Vagina (tissue), 2 donors: ENCODE results near the gene ZBTB47. TPM values are rescaled to one million over a fixed set of nuclear protein-coding genes. Genes with fewer than 3 reads are reported as not detected.

ENCODE experiments used
- DNase-seq, 2 donors: peaks; one replicate each; pipeline ENCODE4 v3.0.0-alpha.2; 2017; ENCODE audit errors: extremely low spot score in 2 of 2
- H3K27ac ChIP-seq: fragments of 200-600 bp; sonication (generic); one replicate; pipeline ENCODE4 v1.5.1; 2019
- H3K27me3 ChIP-seq: fragments of 200-600 bp; sonication (generic); one replicate; pipeline ENCODE4 v1.5.1; 2019
- H3K36me3 ChIP-seq, 2 donors: fragments of 200-600 bp; sonication (generic); one replicate each; pipeline ENCODE4 v1.5.1; 2017 to 2019
- H3K4me1 ChIP-seq: fragments of 200-600 bp; sonication (generic); one replicate; pipeline ENCODE4 v1.5.1; 2019
- H3K4me3 ChIP-seq, 2 donors: fragments of 200-600 bp; sonication (generic); 1 replicate in 1 of 2; 2 replicates in 1 of 2; pipeline ENCODE4 v1.5.1; 2016 to 2019
- H3K9me3 ChIP-seq: fragments of 200-600 bp; sonication (generic); one replicate; pipeline ENCODE4 v1.5.1; 2019
- POLR2A ChIP-seq, 2 donors: fragments of 450-650 bp; IDR thresholded peaks; one replicate each; pipeline ENCODE4 v1.6.1; 2017; ENCODE audit warnings: antibody characterized with exemption in 2 of 2, mild to moderate bottlenecking in 2 of 2, moderate library complexity in 2 of 2
- POLR2AphosphoS5 ChIP-seq, 2 donors: sonication (generic); formaldehyde crosslinking; IDR thresholded peaks; one replicate each; pipeline ENCODE4 v1.9.0; 2017; ENCODE audit warnings: antibody characterized with exemption in 2 of 2, mild to moderate bottlenecking in 2 of 2, low read depth in 1 of 2; ENCODE audit not compliant: insufficient read depth in 1 of 2
- intact Hi-C: fragments of 100-400 bp; cut with DNase I; formaldehyde crosslinking; loops from one replicate; pipeline ENCODE4 v1.15.1; 2023
- total RNA-seq: library from RNA; depleted of rRNA; stranded (reverse); fragments of >200 nt; gene quantifications from one replicate; pipeline ENCODE4 v1.2.3, GENCODE V29; 2016
- TF ChIP-seq, protein P1 (sequence below), 3 experiments: fragments of 450-650 bp in 2 of 3; fragments of 200-600 bp in 1 of 3; sonication (generic) in 1 of 3; IDR thresholded peaks; one replicate each; pipeline ENCODE4 v1.5.1; 2017 to 2019; ENCODE audit warnings: antibody characterized with exemption in 3 of 3, mild to moderate bottlenecking in 2 of 3, moderate library complexity in 2 of 3

The ZBTB47 gene
- total RNA-seq, 1 donor from 2014 or later, result 47.9 TPM

DNA sequence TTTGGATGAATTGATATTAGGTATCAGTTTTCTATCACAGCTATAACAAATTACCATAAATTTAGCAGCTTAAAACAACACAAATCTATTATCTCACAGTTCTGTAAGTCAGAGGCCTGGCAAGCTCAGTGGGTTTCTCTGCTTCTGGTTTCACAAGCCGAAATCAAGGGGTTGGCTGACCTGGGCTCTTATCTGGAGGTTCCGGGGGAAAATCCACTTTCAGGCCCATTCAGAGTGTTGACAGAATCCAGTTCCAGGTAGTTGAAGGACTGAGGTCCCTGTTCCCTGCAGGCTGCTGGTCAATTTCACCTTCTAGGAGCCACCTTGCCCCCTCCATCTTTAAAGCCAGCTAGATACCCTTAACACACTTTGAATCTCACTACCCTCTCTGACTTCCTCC is 60.2 kb downstream of the ZBTB47 start:
- TF ChIP-seq POLR2AphosphoS5 (IDR thresholded peaks at IDR 0.05; ENCODE audit: insufficient read depth in 1 of 2, low read depth in 1 of 2), result no peak
- no peak for TF ChIP-seq POLR2A (IDR thresholded peaks at IDR 0.05)
- TF ChIP-seq, protein P1, sequence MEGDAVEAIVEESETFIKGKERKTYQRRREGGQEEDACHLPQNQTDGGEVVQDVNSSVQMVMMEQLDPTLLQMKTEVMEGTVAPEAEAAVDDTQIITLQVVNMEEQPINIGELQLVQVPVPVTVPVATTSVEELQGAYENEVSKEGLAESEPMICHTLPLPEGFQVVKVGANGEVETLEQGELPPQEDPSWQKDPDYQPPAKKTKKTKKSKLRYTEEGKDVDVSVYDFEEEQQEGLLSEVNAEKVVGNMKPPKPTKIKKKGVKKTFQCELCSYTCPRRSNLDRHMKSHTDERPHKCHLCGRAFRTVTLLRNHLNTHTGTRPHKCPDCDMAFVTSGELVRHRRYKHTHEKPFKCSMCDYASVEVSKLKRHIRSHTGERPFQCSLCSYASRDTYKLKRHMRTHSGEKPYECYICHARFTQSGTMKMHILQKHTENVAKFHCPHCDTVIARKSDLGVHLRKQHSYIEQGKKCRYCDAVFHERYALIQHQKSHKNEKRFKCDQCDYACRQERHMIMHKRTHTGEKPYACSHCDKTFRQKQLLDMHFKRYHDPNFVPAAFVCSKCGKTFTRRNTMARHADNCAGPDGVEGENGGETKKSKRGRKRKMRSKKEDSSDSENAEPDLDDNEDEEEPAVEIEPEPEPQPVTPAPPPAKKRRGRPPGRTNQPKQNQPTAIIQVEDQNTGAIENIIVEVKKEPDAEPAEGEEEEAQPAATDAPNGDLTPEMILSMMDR (IDR thresholded peaks at IDR 0.05), result no peak
- H3K9me3 ChIP-seq, result no peaks in the 10 kb centered on the region
- intact Hi-C loops, result no loop called here
- no peaks in the 10 kb centered on the region for H3K27me3 ChIP-seq
- no peaks in the 10 kb centered on the region for H3K36me3 ChIP-seq
- no peak overlapping the region for H3K4me3 ChIP-seq
- DNase-seq, result peak in 1 of 2 donors; percentile 77
- no peak overlapping the region for H3K27ac ChIP-seq
- no peaks in the 10 kb centered on the region for H3K4me1 ChIP-seq

DNA sequence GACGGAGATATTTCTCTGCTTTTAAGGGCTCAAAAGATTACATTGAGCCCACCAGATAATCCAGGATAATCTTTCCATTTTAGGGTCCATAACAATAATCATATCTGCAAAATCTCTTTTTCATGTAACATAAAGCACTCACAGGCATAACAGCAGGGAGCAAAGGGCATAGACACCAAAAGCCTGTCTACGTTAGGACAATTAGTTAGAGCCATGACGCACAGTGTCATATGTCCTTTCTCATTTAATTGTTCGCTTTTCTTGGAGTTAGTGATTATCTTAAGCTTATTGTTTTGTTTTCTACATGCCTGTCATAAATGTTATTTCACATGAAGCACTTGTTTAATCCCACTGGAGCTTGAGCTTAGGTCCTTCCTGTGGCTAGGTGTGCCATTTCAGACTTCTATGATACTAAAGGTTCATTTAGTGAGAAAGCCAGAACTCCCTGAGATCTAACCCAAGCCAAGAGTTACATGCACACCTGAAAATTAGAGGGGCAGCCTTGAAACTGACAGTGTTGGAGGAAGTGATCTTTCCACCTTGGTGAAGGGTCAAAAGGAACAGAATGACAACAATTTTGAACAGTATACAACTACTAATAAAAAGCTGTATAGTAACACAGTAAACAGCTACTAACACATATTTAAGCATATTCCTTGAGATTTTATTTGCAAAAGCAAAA is 60.8 kb downstream of the ZBTB47 start:
- Histone ChIP-seq H3K9me3 (no peaks in the 10 kb centered on the region), H3K4me3 (no peak overlapping the region), H3K36me3 (no peaks in the 10 kb centered on the region), H3K27ac (no peak overlapping the region), H3K27me3 (no peaks in the 10 kb centered on the region), H3K4me1 (no peaks in the 10 kb centered on the region)
- no peak for DNase-seq
- intact Hi-C loops, result no loop called here
- TF ChIP-seq, protein P1 (IDR thresholded peaks at IDR 0.05), result no peak

Other genes starting within 250 kb of the ZBTB47 start
- not detected for gene LYZL4, start 243.1 kb upstream of the ZBTB47 start, total RNA-seq
- 9.3 TPM for gene VIPR1, start 151.1 kb upstream of the ZBTB47 start, total RNA-seq
- gene SEC22C, start 71.7 kb upstream of the ZBTB47 start, total RNA-seq, result 27.5 TPM
- gene SS18L2, start 62.8 kb upstream of the ZBTB47 start, total RNA-seq, result 19.2 TPM
- 128 TPM for gene NKTR, start 53.0 kb upstream of the ZBTB47 start, total RNA-seq
- gene KLHL40, start 31.8 kb downstream of the ZBTB47 start, total RNA-seq, result not detected
- gene HHATL, start 49.1 kb downstream of the ZBTB47 start, total RNA-seq, result not detected
- gene CCDC13, start 119.6 kb downstream of the ZBTB47 start, total RNA-seq, result 1.2 TPM
- gene HIGD1A, start 150.8 kb downstream of the ZBTB47 start, total RNA-seq, result 173 TPM
- gene ACKR2, start 155.7 kb downstream of the ZBTB47 start, total RNA-seq, result 7.9 TPM
- not detected for gene CYP8B1, start 222.2 kb downstream of the ZBTB47 start, total RNA-seq